Erythroblast (primary cell): ENCODE data around the gene ZNF593OS.

Experiments
- DNase-seq, 2 experiments: peaks; one replicate each; lab custom pipeline; 2025; lab: John Stamatoyannopoulos, UW
- GATA1 ChIP-seq: IDR thresholded peaks from 2 replicates; pipeline ENCODE4 v1.6.1; 2011; ENCODE audit warnings: low read depth, mild to moderate bottlenecking, control low read depth, low read length, moderate library complexity
- POLR2A ChIP-seq: IDR thresholded peaks from 2 replicates; pipeline ENCODE4 v1.6.1; 2011; ENCODE audit warnings: mild to moderate bottlenecking, low read length

ZNF593OS gene

GRCh38 chr1:26158908-26159742 lies 12.5 kb downstream of the ZNF593OS start, which contains the start of gene FAM110D:
Gene FAM110D, plus strand, starts transcription at chr1:26159079. Its CDS starts 2,213 bp downstream, at chr1:26161292.
- DNase-seq = no peak
- TF ChIP-seq GATA1 (no peak), POLR2A (no peak)

- no peak for DNase-seq
- no peak for TF ChIP-seq POLR2A
- TF ChIP-seq GATA1 = no peak
Measured at GRCh38 chr1:26158271-26158907, 13.2 kb downstream of the ZNF593OS start.

GRCh38 chr1:26156285-26157038 lies 15.2 kb downstream of the ZNF593OS start:
- TF ChIP-seq POLR2A = no peak
- TF ChIP-seq GATA1 = no peak
- no peak for DNase-seq

- no peak for TF ChIP-seq GATA1
- TF ChIP-seq POLR2A = no peak
- no peak for DNase-seq
Measured at GRCh38 chr1:26155370-26156284, 16.0 kb downstream of the ZNF593OS start.

GRCh38 chr1:26154750-26155149 lies 16.9 kb downstream of the ZNF593OS start:
- DNase-seq = no peak
- no peak for TF ChIP-seq GATA1
- TF ChIP-seq POLR2A = no peak

GRCh38 chr1:26153966-26154532 lies 17.6 kb downstream of the ZNF593OS start:
- no peak for DNase-seq
- TF ChIP-seq GATA1 = no peak
- TF ChIP-seq POLR2A = no peak

- TF ChIP-seq GATA1 (no peak), POLR2A (no peak)
- no peak for DNase-seq
Measured at GRCh38 chr1:26148887-26149286, 22.7 kb downstream of the ZNF593OS start.

- no peak for DNase-seq
- no peak for TF ChIP-seq POLR2A
- TF ChIP-seq GATA1 = no peak
Measured at GRCh38 chr1:26145960-26146294, 25.7 kb downstream of the ZNF593OS start.

- peak in 1 of 2 experiments; percentile 92 for DNase-seq
- TF ChIP-seq POLR2A = no peak
- no peak for TF ChIP-seq GATA1
Measured at GRCh38 chr1:26145041-26145959, 26.3 kb downstream of the ZNF593OS start.

GRCh38 chr1:26142159-26142558 lies 29.5 kb downstream of the ZNF593OS start:
- TF ChIP-seq GATA1 (no peak), POLR2A (no peak)
- peak in 1 of 2 experiments; percentile 59 for DNase-seq

- no peak for DNase-seq
- no peak for TF ChIP-seq POLR2A
- no peak for TF ChIP-seq GATA1
Measured at GRCh38 chr1:26138974-26139558, 32.6 kb downstream of the ZNF593OS start.

- TF ChIP-seq GATA1 = no peak
- no peak for TF ChIP-seq POLR2A
Measured at GRCh38 chr1:26134466-26134865, 37.2 kb downstream of the ZNF593OS start.

More at GRCh38 chr1:26134466-26134865, 37.2 kb downstream of the ZNF593OS start:
- no peak for DNase-seq
